HFF-Myc (cell line): ENCODE data around the gene MRGPRG.

Experiments
- DNase-seq: peaks from one replicate; pipeline ENCODE4 v3.0.0-alpha.2; 2011; ENCODE audit warnings: low read depth; ENCODE audit errors: extremely low read depth
- H3K4me3 ChIP-seq: replicated peaks from 2 replicates; pipeline ENCODE4 v1.5.1; 2011; ENCODE audit warnings: low read depth, mild to moderate bottlenecking, control low read depth, low read length
- TF ChIP-seq, protein P1 (sequence below): IDR thresholded peaks from 2 replicates; pipeline ENCODE4 v1.5.1; 2012; ENCODE audit warnings: mild to moderate bottlenecking, low read depth, low read length, control low read depth; ENCODE audit errors: missing control alignments

The MRGPRG gene

GRCh38 chr11:3227568-3228444 lies 9.2 kb upstream of the MRGPRG start:
- TF ChIP-seq, protein P1, sequence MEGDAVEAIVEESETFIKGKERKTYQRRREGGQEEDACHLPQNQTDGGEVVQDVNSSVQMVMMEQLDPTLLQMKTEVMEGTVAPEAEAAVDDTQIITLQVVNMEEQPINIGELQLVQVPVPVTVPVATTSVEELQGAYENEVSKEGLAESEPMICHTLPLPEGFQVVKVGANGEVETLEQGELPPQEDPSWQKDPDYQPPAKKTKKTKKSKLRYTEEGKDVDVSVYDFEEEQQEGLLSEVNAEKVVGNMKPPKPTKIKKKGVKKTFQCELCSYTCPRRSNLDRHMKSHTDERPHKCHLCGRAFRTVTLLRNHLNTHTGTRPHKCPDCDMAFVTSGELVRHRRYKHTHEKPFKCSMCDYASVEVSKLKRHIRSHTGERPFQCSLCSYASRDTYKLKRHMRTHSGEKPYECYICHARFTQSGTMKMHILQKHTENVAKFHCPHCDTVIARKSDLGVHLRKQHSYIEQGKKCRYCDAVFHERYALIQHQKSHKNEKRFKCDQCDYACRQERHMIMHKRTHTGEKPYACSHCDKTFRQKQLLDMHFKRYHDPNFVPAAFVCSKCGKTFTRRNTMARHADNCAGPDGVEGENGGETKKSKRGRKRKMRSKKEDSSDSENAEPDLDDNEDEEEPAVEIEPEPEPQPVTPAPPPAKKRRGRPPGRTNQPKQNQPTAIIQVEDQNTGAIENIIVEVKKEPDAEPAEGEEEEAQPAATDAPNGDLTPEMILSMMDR, result no peak
- H3K4me3 ChIP-seq, result no peak overlapping the region
- DNase-seq, result no peak

GRCh38 chr11:3226846-3227567 lies 8.4 kb upstream of the MRGPRG start:
- no peak for DNase-seq
- TF ChIP-seq, protein P1, result no peak
- H3K4me3 ChIP-seq, result no peak overlapping the region

GRCh38 chr11:3225826-3226750 lies 7.5 kb upstream of the MRGPRG start:
- TF ChIP-seq, protein P1, result no peak
- DNase-seq, result no peak
- H3K4me3 ChIP-seq, result no peak overlapping the region

- H3K4me3 ChIP-seq, result no peak overlapping the region
- DNase-seq, result no peak
- TF ChIP-seq, protein P1, result no peak
These were observed 6.6 kb upstream of the MRGPRG start for GRCh38 chr11:3225159-3225758.

DNA sequence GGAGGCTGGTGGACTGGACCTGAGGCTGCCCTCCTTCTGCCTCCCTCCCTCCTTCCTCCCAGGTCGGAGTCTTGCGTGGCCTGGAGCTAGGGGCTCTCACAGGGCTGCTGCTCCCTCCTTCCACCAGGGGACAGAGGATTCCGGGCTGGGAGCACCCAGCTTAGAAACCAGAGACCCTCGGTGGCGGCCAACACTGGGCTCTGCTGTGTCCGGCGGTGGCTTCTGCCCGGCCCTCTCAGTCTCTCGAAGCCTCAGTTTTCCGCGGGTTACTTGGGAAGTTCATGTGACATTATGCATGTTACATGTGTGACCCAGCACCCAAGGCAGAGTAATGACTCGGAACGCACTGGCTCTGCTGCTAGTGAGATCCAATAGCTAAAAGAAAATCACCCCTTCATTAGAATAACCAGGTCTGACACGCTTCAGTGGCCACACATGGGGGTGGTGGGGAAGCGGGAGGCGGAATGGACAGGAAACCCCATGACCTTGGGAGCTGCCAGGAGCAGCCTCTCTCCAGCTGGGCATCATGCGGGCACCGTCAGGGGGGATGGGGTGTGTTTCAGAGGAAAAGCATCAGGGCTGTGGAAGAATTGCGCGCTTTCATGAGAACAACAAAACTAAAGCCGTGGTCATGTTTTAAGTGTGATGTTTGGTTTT lies 5.9 kb upstream of the MRGPRG start:
- no peak for DNase-seq
- TF ChIP-seq, protein P1, result no peak

More for the DNA sequence above, 5.9 kb upstream of the MRGPRG start:
- no peak overlapping the region for H3K4me3 ChIP-seq
